Astrocyte (in vitro differentiated cells and primary cell): ENCODE data around the gene AHCY.

Source experiments
- EZH2 ChIP-seq: IDR thresholded peaks from 2 replicates; pipeline ENCODE4 v1.6.1; 2012; ENCODE audit warnings: mild to moderate bottlenecking, low read length, inconsistent platforms; ENCODE audit not compliant: insufficient read depth
- TF ChIP-seq, protein P1 (sequence below): IDR thresholded peaks from 2 replicates; pipeline ENCODE4 v1.5.1; 2011; ENCODE audit warnings: low read depth, mild to moderate bottlenecking, inconsistent platforms, low read length, moderate library complexity; ENCODE audit not compliant: insufficient read depth

DNA sequence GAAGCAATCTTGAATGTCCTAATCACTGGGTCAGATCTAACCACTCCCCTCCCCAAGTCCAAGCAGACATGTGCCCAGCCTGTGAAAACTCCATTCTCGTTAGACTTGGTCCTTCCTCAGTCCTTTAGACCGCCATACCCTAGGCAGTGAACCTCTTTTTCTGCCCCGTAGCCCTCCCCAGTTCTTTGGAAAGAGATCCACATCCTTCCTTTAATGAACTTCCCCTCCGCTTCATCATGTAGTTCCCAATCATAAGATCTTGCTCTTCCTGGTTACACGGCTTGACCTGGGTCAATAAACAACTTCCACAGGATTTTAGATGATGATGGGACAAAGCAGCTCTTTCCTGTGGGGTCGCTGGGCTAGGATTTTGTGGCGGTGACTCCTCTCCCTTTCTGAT lies 9.6 kb downstream of the AHCY start:
- TF ChIP-seq, protein P1, sequence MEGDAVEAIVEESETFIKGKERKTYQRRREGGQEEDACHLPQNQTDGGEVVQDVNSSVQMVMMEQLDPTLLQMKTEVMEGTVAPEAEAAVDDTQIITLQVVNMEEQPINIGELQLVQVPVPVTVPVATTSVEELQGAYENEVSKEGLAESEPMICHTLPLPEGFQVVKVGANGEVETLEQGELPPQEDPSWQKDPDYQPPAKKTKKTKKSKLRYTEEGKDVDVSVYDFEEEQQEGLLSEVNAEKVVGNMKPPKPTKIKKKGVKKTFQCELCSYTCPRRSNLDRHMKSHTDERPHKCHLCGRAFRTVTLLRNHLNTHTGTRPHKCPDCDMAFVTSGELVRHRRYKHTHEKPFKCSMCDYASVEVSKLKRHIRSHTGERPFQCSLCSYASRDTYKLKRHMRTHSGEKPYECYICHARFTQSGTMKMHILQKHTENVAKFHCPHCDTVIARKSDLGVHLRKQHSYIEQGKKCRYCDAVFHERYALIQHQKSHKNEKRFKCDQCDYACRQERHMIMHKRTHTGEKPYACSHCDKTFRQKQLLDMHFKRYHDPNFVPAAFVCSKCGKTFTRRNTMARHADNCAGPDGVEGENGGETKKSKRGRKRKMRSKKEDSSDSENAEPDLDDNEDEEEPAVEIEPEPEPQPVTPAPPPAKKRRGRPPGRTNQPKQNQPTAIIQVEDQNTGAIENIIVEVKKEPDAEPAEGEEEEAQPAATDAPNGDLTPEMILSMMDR = no peak
- TF ChIP-seq EZH2 = no peak
